Muscle layer of duodenum (tissue), 2 donors: ENCODE measurements around the gene TTPAL.
A peak's percentile ranks its signal among the peaks of the same experiment; 100 is the strongest.
"Not testable (repeated sequence)": the region's sequence is repeated elsewhere in the genome, so short reads cannot be mapped to it uniquely, and the experiment has no call there.

Experiments
- H3K27ac ChIP-seq: one replicate; pipeline ENCODE4 v1.7.0; 2013; ENCODE audit warnings: mild to moderate bottlenecking, low read length
- H3K27me3 ChIP-seq: one replicate; pipeline ENCODE4 v1.7.0; 2013; ENCODE audit warnings: low read depth, mild to moderate bottlenecking, control low read depth, low read length
- H3K36me3 ChIP-seq, 2 donors: one replicate each; pipeline ENCODE4 v1.7.0; 2013; ENCODE audit warnings: low read length in 2 of 2, control low read depth in 1 of 2, mild to moderate bottlenecking in 1 of 2; ENCODE audit not compliant: insufficient read depth in 2 of 2, control insufficient read depth in 1 of 2
- H3K4me1 ChIP-seq, 2 donors: one replicate each; pipeline ENCODE4 v1.7.0; 2013; ENCODE audit warnings: low read length in 2 of 2, mild to moderate bottlenecking in 2 of 2, control low read depth in 1 of 2, moderate library complexity in 1 of 2; ENCODE audit not compliant: insufficient read depth in 2 of 2, control insufficient read depth in 1 of 2
- H3K4me3 ChIP-seq, 2 donors: one replicate each; pipeline ENCODE4 v1.7.0; 2013; ENCODE audit warnings: low read length in 2 of 2, low read depth in 1 of 2, mild to moderate bottlenecking in 1 of 2
- H3K9me3 ChIP-seq, 2 donors: one replicate each; pipeline ENCODE4 v1.7.0; 2013; ENCODE audit warnings: low read length in 2 of 2, control low read depth in 1 of 2, mild to moderate bottlenecking in 1 of 2; ENCODE audit not compliant: control insufficient read depth in 1 of 2
- donor health status: healthy.

The TTPAL gene

GRCh38 chr20:44472283-44472682, 3.4 kb upstream of the TTPAL start:
- H3K27me3 ChIP-seq, H3K36me3 ChIP-seq, H3K27ac ChIP-seq, H3K9me3 ChIP-seq, H3K4me3 ChIP-seq: not testable (repeated sequence)
- H3K4me1 ChIP-seq, result peaks cover 9 to 14% of the 10 kb centered on the region in 2 donors

- no peaks in the 10 kb centered on the region for H3K9me3 ChIP-seq
- peaks cover 6 to 8% of the 10 kb centered on the region in 2 donors for H3K36me3 ChIP-seq
- no peaks in the 10 kb centered on the region for H3K27me3 ChIP-seq
- peak overlapping the region; percentile 78 to 88 for H3K4me3 ChIP-seq
- H3K27ac ChIP-seq, result peak overlapping the region; percentile 67
- peaks cover 9 to 14% of the 10 kb centered on the region in 2 donors for H3K4me1 ChIP-seq
Observed at GRCh38 chr20:44475372-44475693, 341 bp upstream of the TTPAL start.

- Histone ChIP-seq H3K27me3 (no peaks in the 10 kb centered on the region), H3K27ac (no peak overlapping the region), H3K4me1 (peaks cover 9 to 14% of the 10 kb centered on the region in 2 donors), H3K9me3 (no peaks in the 10 kb centered on the region), H3K36me3 (peaks cover 16 to 17% of the 10 kb centered on the region in 2 donors), H3K4me3 (no peak overlapping the region)
Observed at GRCh38 chr20:44477151-44477550, 1.5 kb downstream of the TTPAL start.

GRCh38 chr20:44478206-44478605, 2.5 kb downstream of the TTPAL start:
- H3K27ac ChIP-seq, result no peak overlapping the region
- peaks cover 17 to 21% of the 10 kb centered on the region in 2 donors for H3K36me3 ChIP-seq
- H3K4me3 ChIP-seq, result no peak overlapping the region
- H3K9me3 ChIP-seq, result no peaks in the 10 kb centered on the region
- peaks cover 9 to 14% of the 10 kb centered on the region in 2 donors for H3K4me1 ChIP-seq
- H3K27me3 ChIP-seq, result no peaks in the 10 kb centered on the region

- Histone ChIP-seq H3K27ac (no peak overlapping the region), H3K4me3 (no peak overlapping the region), H3K27me3 (no peaks in the 10 kb centered on the region), H3K4me1 (peaks cover 9 to 14% of the 10 kb centered on the region in 2 donors), H3K9me3 (no peaks in the 10 kb centered on the region), H3K36me3 (peaks cover 17 to 33% of the 10 kb centered on the region in 2 donors)
Observed at GRCh38 chr20:44479643-44480042, 4.0 kb downstream of the TTPAL start.

GRCh38 chr20:44480097-44480496, 4.4 kb downstream of the TTPAL start:
- Histone ChIP-seq H3K27me3 (no peaks in the 10 kb centered on the region), H3K36me3 (peaks cover 17 to 34% of the 10 kb centered on the region in 2 donors), H3K27ac (no peak overlapping the region), H3K4me1 (peaks cover 9 to 13% of the 10 kb centered on the region in 2 donors), H3K4me3 (no peak overlapping the region), H3K9me3 (no peaks in the 10 kb centered on the region)

- peaks cover 17 to 34% of the 10 kb centered on the region in 2 donors for H3K36me3 ChIP-seq
- H3K27ac ChIP-seq, result no peak overlapping the region
- no peaks in the 10 kb centered on the region for H3K9me3 ChIP-seq
Observed at GRCh38 chr20:44481719-44482416, 6.2 kb downstream of the TTPAL start.

GRCh38 chr20:44483112-44483511, 7.4 kb downstream of the TTPAL start:
- no peaks in the 10 kb centered on the region for H3K27me3 ChIP-seq
- H3K36me3 ChIP-seq, result peaks cover 17 to 35% of the 10 kb centered on the region in 2 donors
- no peaks in the 10 kb centered on the region for H3K4me1 ChIP-seq

More at GRCh38 chr20:44481719-44482416, 6.2 kb downstream of the TTPAL start:
- Histone ChIP-seq H3K4me1 (peaks cover under 1% of the 10 kb centered on the region in 2 donors), H3K4me3 (no peak overlapping the region), H3K27me3 (no peaks in the 10 kb centered on the region)

GRCh38 chr20:44485078-44485829, 9.6 kb downstream of the TTPAL start:
- Histone ChIP-seq H3K4me1 (no peaks in the 10 kb centered on the region), H3K9me3 (no peaks in the 10 kb centered on the region), H3K27ac (no peak overlapping the region), H3K4me3 (no peak overlapping the region), H3K36me3 (peaks cover 31 to 49% of the 10 kb centered on the region in 2 donors), H3K27me3 (no peaks in the 10 kb centered on the region)

More at GRCh38 chr20:44483112-44483511, 7.4 kb downstream of the TTPAL start:
- no peak overlapping the region for H3K4me3 ChIP-seq
- H3K27ac ChIP-seq, result no peak overlapping the region
- no peaks in the 10 kb centered on the region for H3K9me3 ChIP-seq

GRCh38 chr20:44485830-44486198, 10.1 kb downstream of the TTPAL start:
- H3K4me3 ChIP-seq, result no peak overlapping the region
- no peak overlapping the region for H3K27ac ChIP-seq
- H3K36me3 ChIP-seq, result peaks cover 28 to 46% of the 10 kb centered on the region in 2 donors
- H3K4me1 ChIP-seq, result no peaks in the 10 kb centered on the region
- no peaks in the 10 kb centered on the region for H3K9me3 ChIP-seq
- H3K27me3 ChIP-seq, result no peaks in the 10 kb centered on the region

- Histone ChIP-seq H3K27ac (no peak overlapping the region), H3K36me3 (peaks cover 22 to 55% of the 10 kb centered on the region in 2 donors)
Observed at GRCh38 chr20:44488551-44488950, 12.9 kb downstream of the TTPAL start.

More at GRCh38 chr20:44488551-44488950, 12.9 kb downstream of the TTPAL start:
- Histone ChIP-seq H3K4me1 (peaks cover 0 to 5% of the 10 kb centered on the region in 2 donors), H3K27me3 (no peaks in the 10 kb centered on the region), H3K9me3 (no peaks in the 10 kb centered on the region), H3K4me3 (no peak overlapping the region)
